GM21723 (cell line): ENCODE results near the gene MAN2B1.
"Not testable (repeated sequence)": the region's sequence is repeated elsewhere in the genome, so short reads cannot be mapped to it uniquely, and the experiment has no call there.

ENCODE experiments used
- ATAC-seq: cut with Tn5 transposase; IDR thresholded peaks from one replicate; pipeline ENCODE4 v1.9.1; 2021; ENCODE audit warnings: mild to moderate bottlenecking, moderate library complexity; ENCODE audit not compliant: unreplicated experiment

The MAN2B1 gene

GRCh38 chr19:12664406-12665280 is 1.9 kb downstream of the MAN2B1 start:
- ATAC-seq = no peak

GRCh38 chr19:12660980-12661379 is 5.6 kb downstream of the MAN2B1 start:
- no peak for ATAC-seq

GRCh38 chr19:12657966-12658365 is 8.6 kb downstream of the MAN2B1 start:
- no peak for ATAC-seq

GRCh38 chr19:12656899-12657571 is 9.5 kb downstream of the MAN2B1 start:
- ATAC-seq = no peak

- no peak for ATAC-seq
These were observed 11.0 kb downstream of the MAN2B1 start for GRCh38 chr19:12655546-12655945.

GRCh38 chr19:12652219-12652618 is 14.3 kb downstream of the MAN2B1 start:
- ATAC-seq = no peak

- ATAC-seq = no peak
These were observed 16.6 kb downstream of the MAN2B1 start for GRCh38 chr19:12649941-12650340.

- no peak for ATAC-seq
These were observed 18.5 kb downstream of the MAN2B1 start for GRCh38 chr19:12648088-12648487.

- no peak for ATAC-seq
These were observed 19.0 kb downstream of the MAN2B1 start for GRCh38 chr19:12647490-12648071.

- no peak for ATAC-seq
These were observed 19.5 kb downstream of the MAN2B1 start for GRCh38 chr19:12647047-12647446.

- ATAC-seq = no peak
These were observed 20.0 kb downstream of the MAN2B1 start for GRCh38 chr19:12646551-12646950.

GRCh38 chr19:12643716-12644115 is 22.8 kb downstream of the MAN2B1 start:
- not testable (repeated sequence) for ATAC-seq

- ATAC-seq = no peak
These were observed 24.0 kb downstream of the MAN2B1 start for GRCh38 chr19:12642506-12642905.

GRCh38 chr19:12641456-12641855 is 25.1 kb downstream of the MAN2B1 start:
- ATAC-seq = no peak

- ATAC-seq = peak; percentile 56
These were observed 26.5 kb downstream of the MAN2B1 start for GRCh38 chr19:12639901-12640613.

GRCh38 chr19:12638611-12639182 is 27.8 kb downstream of the MAN2B1 start:
- ATAC-seq = no peak

GRCh38 chr19:12636631-12637030 is 29.9 kb downstream of the MAN2B1 start:
- ATAC-seq = no peak

- no peak for ATAC-seq
These were observed 37.3 kb downstream of the MAN2B1 start for GRCh38 chr19:12629215-12629614.

GRCh38 chr19:12628040-12629022 is 38.2 kb downstream of the MAN2B1 start:
- ATAC-seq = no peak

GRCh38 chr19:12626958-12627357 is 39.6 kb downstream of the MAN2B1 start:
- no peak for ATAC-seq
